PC-9 (cell line): ENCODE measurements around the gene ITCH. TPM values are rescaled to one million over a fixed set of nuclear protein-coding genes. Genes with fewer than 3 reads are reported as not detected.

ENCODE experiments used
- BruUV-seq: library from RNA; stranded (reverse); fragments of 400-500 nt; replicated peaks from 2 replicates; lab custom pipeline; 2021; lab: Mats Ljungman, UMichigan
- CTCF ChIA-PET: fragments of 300-600 bp; sonication (Branson Sonifier 250); formaldehyde crosslinking; loops from one replicate; lab custom pipeline; 2022; ENCODE audit warnings: antibody characterized with exemption; lab: Charles Lee
- POLR2A ChIA-PET: fragments of 300-600 bp; sonication (Branson Sonifier 250); formaldehyde crosslinking; loops from one replicate; lab custom pipeline; 2022; ENCODE audit warnings: antibody characterized with exemption; ENCODE audit not compliant: unreplicated experiment; lab: Charles Lee
- DNase-seq, 2 experiments: peaks; one replicate each; pipeline versions ENCODE4 v3.0.0 to v3.0.0-alpha.2; 2015 to 2022; ENCODE audit warnings: mixed read lengths in 1 of 2
- H2AFZ ChIP-seq: fragments of 200-600 bp; sonication (generic); 2 replicates; pipeline ENCODE4 v1.8.1; 2017; ENCODE audit warnings: antibody characterized with exemption
- H3F3A ChIP-seq: fragments of 200-600 bp; sonication (generic); 2 replicates; pipeline ENCODE4 v1.8.1; 2017; ENCODE audit warnings: antibody characterized with exemption, mild to moderate bottlenecking, low read depth; ENCODE audit not compliant: insufficient read depth
- H3K27ac ChIP-seq: fragments of 200-600 bp; sonication (generic); 2 replicates; pipeline ENCODE4 v1.6.1; 2016; ENCODE audit warnings: mixed run types
- H3K27me3 ChIP-seq: fragments of 200-600 bp; sonication (generic); 2 replicates; pipeline ENCODE4 v1.6.1; 2016; ENCODE audit warnings: low read depth, mixed run types; ENCODE audit not compliant: insufficient read depth
- H3K36me3 ChIP-seq: fragments of 200-600 bp; sonication (generic); 2 replicates; pipeline ENCODE4 v1.6.1; 2016; ENCODE audit warnings: low read depth, mixed run types
- H3K4me1 ChIP-seq: fragments of 200-600 bp; sonication (generic); replicated peaks from 2 replicates; pipeline ENCODE4 v1.6.1; 2016; ENCODE audit warnings: mixed run types; ENCODE audit not compliant: insufficient read depth
- H3K4me2 ChIP-seq: fragments of 200-600 bp; sonication (generic); 2 replicates; pipeline ENCODE4 v1.6.1; 2017; ENCODE audit warnings: mixed run types
- H3K4me3 ChIP-seq: fragments of 200-600 bp; sonication (generic); 2 replicates; pipeline ENCODE4 v1.6.1; 2016; ENCODE audit warnings: mixed run types
- H3K79me2 ChIP-seq: fragments of 200-600 bp; sonication (generic); 2 replicates; pipeline ENCODE4 v1.6.1; 2017; ENCODE audit warnings: low read depth, mixed run types
- H3K9me2 ChIP-seq: fragments of 200-600 bp; sonication (generic); 2 replicates; pipeline ENCODE4 v1.8.1; 2017; ENCODE audit warnings: mild to moderate bottlenecking; ENCODE audit not compliant: insufficient read depth
- H3K9me3 ChIP-seq: fragments of 200-600 bp; sonication (generic); 2 replicates; pipeline ENCODE4 v1.8.1; 2016; ENCODE audit warnings: low read depth; ENCODE audit not compliant: insufficient read depth
- H4K20me1 ChIP-seq: fragments of 200-600 bp; sonication (generic); 2 replicates; pipeline ENCODE4 v1.8.1; 2017; ENCODE audit not compliant: insufficient read depth
- EZH2 ChIP-seq: fragments of 200-600 bp; sonication (generic); IDR thresholded peaks from 2 replicates; pipeline ENCODE4 v1.8.0; 2017; ENCODE audit warnings: antibody characterized with exemption, low read depth
- intact Hi-C: fragments of 100-400 bp; cut with micrococcal nuclease; formaldehyde crosslinking; loops from one replicate; pipeline ENCODE4 v1.10.0; 2022; ENCODE audit not compliant: unreplicated experiment
- total RNA-seq: library from RNA; stranded (reverse); gene quantifications from 2 replicates; pipeline ENCODE4 v1.2.3, GENCODE V29; 2021
- TF ChIP-seq, protein P1 (sequence below): fragments of 200-600 bp; sonication (generic); conservative IDR thresholded peaks from 2 replicates; pipeline ENCODE4 v1.6.1; 2017; ENCODE audit warnings: mixed run types, antibody characterized with exemption, mild to moderate bottlenecking, moderate library complexity

ITCH gene
- total RNA-seq, 1 experiment from 2014 or later, result 144 TPM

- TF ChIP-seq, protein P1, sequence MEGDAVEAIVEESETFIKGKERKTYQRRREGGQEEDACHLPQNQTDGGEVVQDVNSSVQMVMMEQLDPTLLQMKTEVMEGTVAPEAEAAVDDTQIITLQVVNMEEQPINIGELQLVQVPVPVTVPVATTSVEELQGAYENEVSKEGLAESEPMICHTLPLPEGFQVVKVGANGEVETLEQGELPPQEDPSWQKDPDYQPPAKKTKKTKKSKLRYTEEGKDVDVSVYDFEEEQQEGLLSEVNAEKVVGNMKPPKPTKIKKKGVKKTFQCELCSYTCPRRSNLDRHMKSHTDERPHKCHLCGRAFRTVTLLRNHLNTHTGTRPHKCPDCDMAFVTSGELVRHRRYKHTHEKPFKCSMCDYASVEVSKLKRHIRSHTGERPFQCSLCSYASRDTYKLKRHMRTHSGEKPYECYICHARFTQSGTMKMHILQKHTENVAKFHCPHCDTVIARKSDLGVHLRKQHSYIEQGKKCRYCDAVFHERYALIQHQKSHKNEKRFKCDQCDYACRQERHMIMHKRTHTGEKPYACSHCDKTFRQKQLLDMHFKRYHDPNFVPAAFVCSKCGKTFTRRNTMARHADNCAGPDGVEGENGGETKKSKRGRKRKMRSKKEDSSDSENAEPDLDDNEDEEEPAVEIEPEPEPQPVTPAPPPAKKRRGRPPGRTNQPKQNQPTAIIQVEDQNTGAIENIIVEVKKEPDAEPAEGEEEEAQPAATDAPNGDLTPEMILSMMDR, result no peak
- TF ChIP-seq EZH2, result no peak
- no TSS peak for BruUV-seq
- ChIA-PET POLR2A (no interaction called here), CTCF (no interaction called here)
- Histone ChIP-seq H3K36me3 (peaks cover 4% of the 10 kb centered on the region; the same call in 1 of the 2 replicates), H4K20me1 (no peaks in the 10 kb centered on the region), H2AFZ (no peak overlapping the region), H3F3A (peaks cover 4% of the 10 kb centered on the region; the same call in 1 of the 2 replicates), H3K27me3 (no peaks in the 10 kb centered on the region), H3K4me1 (no peaks in the 10 kb centered on the region), H3K4me2 (no peak overlapping the region), H3K9me2 (no peaks in the 10 kb centered on the region), H3K27ac (no peak overlapping the region), H3K79me2 (no peaks in the 10 kb centered on the region), H3K4me3 (no peak overlapping the region), H3K9me3 (no peaks in the 10 kb centered on the region)
- intact Hi-C loops, result no loop called here
- no peak for DNase-seq
Observed at GRCh38 chr20:34542439-34542838, 179.4 kb downstream of the ITCH start.

- no peaks in the 10 kb centered on the region for H3K79me2 ChIP-seq
- no TSS peak for BruUV-seq
- ChIA-PET POLR2A (no interaction called here), CTCF (no interaction called here)
- H3K4me2 ChIP-seq, result no peak overlapping the region
- no peak overlapping the region for H2AFZ ChIP-seq
- H3F3A ChIP-seq, result no peaks in the 10 kb centered on the region; the same call in 1 of the 2 replicates
- no peaks in the 10 kb centered on the region for H3K27me3 ChIP-seq
- no peaks in the 10 kb centered on the region for H3K9me3 ChIP-seq
- no peak overlapping the region for H3K27ac ChIP-seq
- no peaks in the 10 kb centered on the region for H3K9me2 ChIP-seq
- no peak for TF ChIP-seq EZH2
- TF ChIP-seq, protein P1, result no peak
- H3K4me1 ChIP-seq, result no peaks in the 10 kb centered on the region
- intact Hi-C loops, result no loop called here
- no peaks in the 10 kb centered on the region for H4K20me1 ChIP-seq
- no peak for DNase-seq
- no peak overlapping the region for H3K4me3 ChIP-seq
- H3K36me3 ChIP-seq, result peaks cover 4% of the 10 kb centered on the region; the same call in 1 of the 2 replicates
Observed at GRCh38 chr20:34543463-34544056, 180.5 kb downstream of the ITCH start.

- intact Hi-C loops, result no loop called here
- no peak overlapping the region for H3K27ac ChIP-seq
- DNase-seq, result no peak
- CTCF ChIA-PET, result interaction anchor here (0.7 kb wide), 2 partner anchors 27 to 169 kb away, joined by 4 to 5 read pairs; no protein-coding TSS in a partner anchor
- no peaks in the 10 kb centered on the region for H4K20me1 ChIP-seq
- H3K9me3 ChIP-seq, result no peaks in the 10 kb centered on the region
- no peak for TF ChIP-seq EZH2
- TF ChIP-seq, protein P1, result no peak
- H3K4me2 ChIP-seq, result no peak overlapping the region
- TSS peak; percentile 6 for BruUV-seq
- H2AFZ ChIP-seq, result no peak overlapping the region
- no peak overlapping the region for H3K4me3 ChIP-seq
- H3F3A ChIP-seq, result no peaks in the 10 kb centered on the region; the same call in 1 of the 2 replicates
- no peaks in the 10 kb centered on the region for H3K4me1 ChIP-seq
- no peaks in the 10 kb centered on the region for H3K9me2 ChIP-seq
- H3K79me2 ChIP-seq, result no peaks in the 10 kb centered on the region
- H3K27me3 ChIP-seq, result no peaks in the 10 kb centered on the region
- POLR2A ChIA-PET, result no interaction called here
- peaks cover under 1% of the 10 kb centered on the region; the same call in 1 of the 2 replicates for H3K36me3 ChIP-seq
Observed at GRCh38 chr20:34544109-34544796, 181.2 kb downstream of the ITCH start.
